GM18868 (cell line): ENCODE data around the gene SAP30.

Experiments
- ATAC-seq: cut with Tn5 transposase; IDR thresholded peaks from one replicate; pipeline ENCODE4 v1.9.1; 2021; ENCODE audit warnings: mild to moderate bottlenecking, moderate library complexity; ENCODE audit not compliant: unreplicated experiment

SAP30 gene

DNA sequence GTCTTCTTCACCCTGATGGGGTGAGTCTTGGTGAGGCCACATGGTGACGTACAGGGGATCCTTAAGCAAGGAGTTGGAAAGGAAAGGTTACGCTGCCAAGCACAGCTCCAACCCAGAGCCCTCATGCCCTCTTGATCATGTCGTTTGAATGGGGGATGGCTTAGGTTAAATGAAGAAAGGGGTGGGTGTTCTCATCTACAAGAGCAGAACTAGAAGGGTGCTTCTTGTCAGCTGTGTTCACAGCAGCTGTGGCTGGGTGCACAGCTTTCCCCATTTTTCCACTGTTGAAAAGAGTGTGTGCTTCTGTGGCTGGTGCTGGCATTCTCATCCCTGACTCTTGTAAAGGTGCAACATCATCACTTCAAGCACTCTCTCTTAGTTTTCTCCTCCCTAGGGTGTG is 43.7 kb downstream of the SAP30 start:
- no peak for ATAC-seq

DNA sequence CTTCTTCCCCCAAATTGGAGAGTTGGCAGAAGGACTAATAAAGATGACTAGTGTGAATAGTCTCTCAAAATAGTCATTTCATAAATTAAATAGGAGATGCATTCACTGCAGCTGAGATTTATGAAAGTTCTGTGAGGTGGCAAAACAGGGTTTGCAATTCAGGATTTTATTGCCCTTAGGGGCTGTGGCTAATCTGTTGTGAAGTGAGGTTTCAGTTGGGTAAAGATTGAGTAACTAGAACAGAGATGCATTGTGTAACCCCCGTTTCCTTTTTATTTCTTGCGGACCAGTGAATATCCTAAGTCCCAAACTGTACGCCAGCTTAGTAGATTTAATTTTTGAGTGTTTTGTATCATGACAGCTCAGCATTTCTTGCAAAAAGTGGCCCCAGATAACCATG is 44.3 kb downstream of the SAP30 start:
- ATAC-seq, result no peak

DNA sequence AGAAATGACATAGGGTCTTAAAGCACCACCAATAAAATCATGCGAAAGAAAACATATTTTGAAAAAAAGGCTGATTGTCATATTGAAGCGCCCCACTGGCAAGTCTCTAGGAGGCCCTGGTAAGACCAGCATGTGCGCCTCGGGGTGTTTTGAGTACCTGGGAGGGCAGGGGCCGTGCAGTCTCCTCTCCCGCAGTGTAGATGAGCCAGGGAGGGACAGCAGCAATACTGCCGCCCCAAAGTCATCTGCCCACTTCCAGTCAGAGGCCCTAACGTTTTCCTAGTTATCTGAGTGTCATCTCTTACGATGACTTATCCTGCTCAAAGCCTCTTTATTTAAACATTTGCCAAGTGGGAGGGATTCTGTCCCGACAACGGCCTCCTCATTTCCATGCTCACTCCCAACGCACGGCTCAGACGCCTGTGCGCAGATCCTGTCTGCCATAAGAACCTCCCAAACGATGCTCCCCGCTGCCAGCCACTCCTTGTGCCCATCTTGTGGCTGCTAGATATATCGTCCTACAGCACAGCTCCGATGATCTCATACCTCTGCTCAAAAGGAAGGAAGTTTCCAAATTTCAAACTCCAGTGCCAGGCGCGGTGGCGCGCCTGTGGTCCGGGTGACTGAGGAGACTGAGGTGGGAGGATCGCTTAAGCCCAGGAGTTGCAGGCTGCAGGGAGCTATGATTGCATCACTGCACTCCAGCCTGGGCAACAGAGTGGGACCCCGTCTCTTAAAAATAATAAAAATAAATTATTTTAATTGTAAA is 45.3 kb downstream of the SAP30 start:
- no peak for ATAC-seq

DNA sequence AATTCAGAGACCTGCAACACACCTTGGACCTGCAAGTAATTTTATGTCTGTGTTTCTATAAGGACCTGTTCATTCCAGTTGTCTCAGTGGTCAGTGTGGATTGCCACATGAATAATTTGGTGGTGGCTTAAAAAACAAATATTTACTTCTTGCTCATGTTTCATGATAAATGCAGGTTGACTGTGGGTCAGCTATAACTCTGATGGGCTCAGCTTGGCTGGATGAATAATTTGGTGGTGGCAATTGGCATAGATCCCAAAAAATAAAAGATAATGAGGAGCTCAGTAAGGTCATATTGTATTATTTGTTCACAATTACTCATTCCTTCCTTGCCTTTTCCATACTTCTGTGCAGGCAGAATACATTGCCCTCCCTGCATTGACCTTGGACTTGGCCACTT is 47.1 kb downstream of the SAP30 start:
- ATAC-seq, result no peak

DNA sequence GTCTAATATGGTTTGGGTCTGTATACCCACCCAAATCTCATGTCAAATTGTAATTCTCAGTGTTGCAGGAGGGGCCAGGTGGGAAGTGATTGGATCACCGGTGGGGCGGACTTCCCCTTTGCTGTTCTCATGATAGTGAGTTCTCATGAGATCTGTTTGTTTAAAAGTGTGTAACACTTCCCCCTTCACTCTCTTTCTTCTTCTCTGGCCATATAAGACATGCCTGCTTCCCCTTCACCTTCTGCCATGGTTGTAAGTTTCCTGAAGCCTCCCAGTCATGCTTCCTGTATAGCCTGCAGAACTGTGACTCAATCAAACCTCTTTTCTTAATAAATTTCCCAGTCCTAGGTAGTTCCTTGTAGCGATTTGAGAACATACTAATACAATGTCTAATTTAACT is 47.9 kb downstream of the SAP30 start:
- ATAC-seq, result peak; percentile 34

DNA sequence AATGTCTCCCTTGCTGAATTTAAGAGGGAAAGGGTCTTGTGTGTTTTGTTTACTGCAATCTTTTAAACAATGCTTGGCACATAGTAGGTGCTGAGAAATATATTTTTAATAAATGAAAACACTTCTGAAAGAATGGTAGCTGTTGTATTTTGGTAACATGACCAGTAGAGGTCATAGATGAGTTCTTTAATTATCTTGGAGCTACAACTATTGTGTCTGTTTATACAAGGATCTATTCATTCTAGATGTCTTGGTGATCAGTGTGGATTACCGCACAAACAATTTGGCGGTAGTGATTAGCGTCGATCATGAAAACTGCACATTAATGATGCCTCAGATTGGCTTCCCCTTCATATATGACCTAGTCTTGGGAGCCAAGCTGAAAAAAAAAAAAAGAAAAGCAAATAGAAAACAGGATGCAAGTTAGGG is 49.6 kb downstream of the SAP30 start:
- ATAC-seq, result peak; percentile 68

DNA sequence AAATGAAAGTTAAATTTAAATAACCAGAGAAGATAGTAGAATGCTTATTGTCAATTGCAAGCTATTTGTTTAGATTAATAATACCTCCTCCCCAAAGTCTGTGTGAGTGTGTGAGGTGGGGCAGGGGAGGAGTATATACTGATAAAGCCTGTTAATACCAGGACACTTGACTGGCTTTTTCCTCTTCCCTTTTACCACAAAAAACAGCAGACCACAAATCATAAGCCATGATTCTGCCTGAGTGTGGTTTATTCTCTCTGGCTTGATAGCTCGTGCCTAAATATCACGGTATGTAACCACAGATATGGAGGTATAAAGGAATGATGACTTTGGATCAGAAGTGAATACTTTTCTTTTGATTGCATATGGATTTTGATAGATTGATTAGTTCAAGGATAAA is 50.0 kb downstream of the SAP30 start:
- ATAC-seq, result no peak

DNA sequence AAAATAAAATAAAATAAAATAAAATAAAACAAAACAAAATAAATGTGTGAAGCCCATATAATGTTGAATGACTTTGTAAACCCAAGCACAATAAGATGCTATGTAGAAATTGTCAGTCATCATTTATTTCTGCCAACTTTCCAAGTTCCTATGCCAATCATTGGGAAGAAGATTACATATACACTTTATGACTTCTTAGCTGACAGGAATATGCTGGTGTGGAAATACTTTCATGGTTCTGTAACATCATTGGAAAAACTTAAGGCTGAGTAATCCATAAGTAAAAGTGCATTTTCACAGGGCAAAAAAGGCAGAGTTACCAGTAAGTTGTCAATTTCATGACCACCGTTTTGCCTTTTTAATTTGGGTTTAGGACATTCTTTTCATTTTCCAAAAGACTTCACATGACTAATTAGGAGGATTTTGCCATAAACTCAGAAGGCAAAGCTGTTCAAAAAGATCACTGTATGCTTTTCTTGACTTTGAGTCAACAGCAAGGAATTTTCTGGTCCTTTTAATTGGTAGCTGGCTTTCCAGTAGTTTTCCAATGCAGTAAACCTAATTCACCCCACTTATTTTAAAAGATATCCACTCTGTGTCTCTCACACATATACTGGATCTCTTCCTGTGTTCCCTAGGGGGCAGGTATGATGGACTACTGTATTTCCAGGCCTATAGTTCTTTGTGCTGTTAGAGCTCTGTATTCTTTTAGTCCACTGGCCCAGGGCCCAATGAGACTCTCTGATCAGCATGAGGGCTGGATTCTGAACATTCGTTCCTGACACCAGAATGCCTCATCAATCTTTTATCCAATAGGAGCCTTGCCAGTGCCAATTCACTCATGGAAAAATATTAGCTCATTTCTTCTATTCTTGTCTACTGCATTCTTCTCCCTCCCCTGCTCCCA is 54.4 kb downstream of the SAP30 start:
- ATAC-seq, result no peak

GRCh38 chr4:173426064-173426463 is 55.3 kb downstream of the SAP30 start:
- no peak for ATAC-seq
